ENCODE data around the gene BAG2. TPM values are rescaled to one million over a fixed set of nuclear protein-coding genes. Genes with fewer than 3 reads are reported as not detected.

BAG2 gene
- total RNA-seq, 2 donors from 2014 or later, result 2.3 to 3.0 TPM

- no peaks in the 10 kb centered on the region for H3K9me3 ChIP-seq
- H3K4me1 ChIP-seq, result no peaks in the 10 kb centered on the region
- H3K4me3 ChIP-seq, result peak within 1 kb of the TSS; percentile 65 to 91
- DNase-seq (peak; percentile 77 to 85 (median 82)), ATAC-seq (peak; percentile 97)
- H3K27ac ChIP-seq, result peak within 1 kb of the TSS; percentile 17 to 81 (median 70)
- intact Hi-C loops (cut with DNase I), result no loop called here
- WGBS, 2 donors, result 0% methylated on average over 28 to 69 of the region's 69 CpGs
- H3K36me3 ChIP-seq (replicated peaks in 1 of 2; ENCODE audit: insufficient read depth in 1 of 2, low read depth in 2 of 2), result no peaks in the 10 kb centered on the region
- TF ChIP-seq CTCF (IDR thresholded peaks at IDR 0.05), result no peak
- peak in 2 of 3 donors; percentile 55 to 69 for TF ChIP-seq POLR2A (IDR thresholded peaks at IDR 0.05)
- no peaks in the 10 kb centered on the region for H3K27me3 ChIP-seq
These were observed 50.0 kb downstream of the BAG2 start, which contains the start of gene RAB23 for GRCh38 chr6:57221936-57222742. Gene RAB23, minus strand, starts transcription at chr6:57222307. Its CDS starts 11,927 bp downstream, at chr6:57210380.

DNA sequence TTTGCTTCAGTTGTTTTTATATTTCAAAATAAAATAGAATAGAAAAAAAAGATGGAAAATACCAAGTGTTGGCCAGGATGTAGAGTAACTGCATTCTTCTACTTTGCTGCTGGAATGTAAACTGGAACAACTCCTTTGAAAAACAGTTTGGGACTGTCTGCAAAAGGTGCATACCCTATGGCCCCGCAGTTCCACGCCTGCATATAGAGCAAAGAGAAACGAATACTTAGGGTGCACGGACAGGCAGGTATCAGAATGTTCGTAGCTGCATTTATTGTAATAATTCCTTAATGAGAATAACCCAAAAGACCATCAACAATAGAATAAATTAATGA is 50.6 kb downstream of the BAG2 start:
- WGBS, 2 donors, result 7 to 11% methylated on average over 5 of the region's 5 CpGs
- no peaks in the 10 kb centered on the region for H3K9me3 ChIP-seq
- H3K4me1 ChIP-seq, result no peaks in the 10 kb centered on the region
- ATAC-seq (no peak), DNase-seq (no peak)
- intact Hi-C loops (cut with DNase I), result no loop called here
- H3K27ac ChIP-seq, result peak overlapping the region in 3 of 4 donors; percentile 69 to 81 (median 70)
- no peaks in the 10 kb centered on the region for H3K27me3 ChIP-seq
- H3K4me3 ChIP-seq, result peak overlapping the region; percentile 65 to 91
- TF ChIP-seq CTCF (IDR thresholded peaks at IDR 0.05) (no peak), POLR2A (IDR thresholded peaks at IDR 0.05) (no peak)
- H3K36me3 ChIP-seq (replicated peaks in 1 of 2; ENCODE audit: insufficient read depth in 1 of 2, low read depth in 2 of 2), result no peaks in the 10 kb centered on the region

DNA sequence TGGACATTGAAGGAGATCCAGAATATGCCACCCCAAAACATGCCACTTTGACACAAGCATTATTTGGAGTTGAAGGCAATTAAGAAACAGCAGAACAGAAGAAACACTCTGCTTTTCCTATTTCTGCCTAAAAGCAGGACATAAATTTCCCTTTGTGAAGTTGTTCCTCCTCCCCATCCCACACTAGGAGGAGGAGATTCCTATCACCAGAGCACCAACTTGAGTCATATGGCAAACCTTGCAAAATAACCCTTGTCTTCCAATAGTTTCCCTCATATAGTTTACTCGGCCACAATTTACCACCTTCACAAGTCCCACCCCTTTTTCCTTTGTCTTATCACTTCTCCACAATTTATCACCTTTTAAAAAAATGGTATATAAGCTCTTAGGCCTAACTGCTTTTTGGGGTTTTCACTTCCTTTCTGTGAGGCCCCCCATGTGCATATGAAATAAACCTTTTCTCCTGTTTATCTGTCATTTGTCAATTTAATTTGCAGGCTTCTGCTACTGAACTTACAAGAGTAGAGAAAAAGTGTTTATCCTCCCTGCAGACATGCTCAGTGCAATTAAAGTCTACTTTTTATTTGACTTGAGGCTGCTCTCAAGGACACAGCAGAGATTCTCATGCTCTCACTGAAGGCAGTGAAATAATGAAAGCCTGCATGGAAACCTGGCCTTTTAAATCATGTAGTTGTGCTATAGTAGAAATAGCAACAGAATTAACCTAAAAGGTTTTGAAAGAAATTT is 52.8 kb downstream of the BAG2 start:
- Histone ChIP-seq H3K4me3 (no peak overlapping the region), H3K27me3 (no peaks in the 10 kb centered on the region), H3K27ac (no peak overlapping the region), H3K36me3 (replicated peaks in 1 of 2; ENCODE audit: insufficient read depth in 1 of 2, low read depth in 2 of 2) (no peaks in the 10 kb centered on the region), H3K4me1 (no peaks in the 10 kb centered on the region), H3K9me3 (no peaks in the 10 kb centered on the region)
- WGBS, 2 donors, result 45 to 55% methylated on average over 1 of the region's 1 CpG
- ATAC-seq (no peak), DNase-seq (no peak)
- intact Hi-C loops (cut with DNase I), result no loop called here
- no peak for TF ChIP-seq POLR2A (IDR thresholded peaks at IDR 0.05)
- TF ChIP-seq CTCF (IDR thresholded peaks at IDR 0.05), result no peak

DNA sequence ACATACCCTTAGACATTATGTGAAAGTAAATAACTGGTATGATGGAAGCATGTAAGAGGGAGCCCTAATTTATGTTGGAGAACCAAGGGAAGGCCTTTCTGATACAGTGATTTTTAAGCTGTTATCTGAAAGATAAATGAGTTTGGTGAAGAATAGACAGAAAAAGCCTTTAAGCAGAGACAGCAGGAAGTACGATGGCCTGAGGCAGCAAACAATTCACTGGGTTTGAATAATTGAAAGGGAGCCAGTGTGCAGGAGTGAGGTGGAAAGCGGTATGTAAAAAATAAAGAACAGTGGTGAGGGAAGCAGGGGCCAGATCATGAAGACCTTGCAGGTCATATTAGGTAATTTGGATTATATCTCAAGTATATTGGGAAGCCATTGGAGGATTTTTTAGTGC is 54.1 kb downstream of the BAG2 start:
- Histone ChIP-seq H3K27ac (no peak overlapping the region), H3K9me3 (no peaks in the 10 kb centered on the region), H3K27me3 (no peaks in the 10 kb centered on the region), H3K4me1 (no peaks in the 10 kb centered on the region), H3K4me3 (no peak overlapping the region), H3K36me3 (replicated peaks in 1 of 2; ENCODE audit: insufficient read depth in 1 of 2, low read depth in 2 of 2) (no peaks in the 10 kb centered on the region)
- TF ChIP-seq CTCF (IDR thresholded peaks at IDR 0.05) (no peak), POLR2A (IDR thresholded peaks at IDR 0.05) (no peak)
- ATAC-seq (no peak), DNase-seq (no peak)
- intact Hi-C loops (cut with DNase I), result no loop called here
- 58 to 67% methylated on average over 2 of the region's 2 CpGs for WGBS, 2 donors

Other genes starting within 250 kb of the BAG2 start
- gene BEND6, start 217.2 kb upstream of the BAG2 start, total RNA-seq, result under 1 TPM in 1 of 2 donors, not detected in 1; 0.26 TPM
- gene KIAA1586, start 125.6 kb upstream of the BAG2 start, total RNA-seq, result 1 to 10 TPM; 1.3 to 6.0 TPM
- 10 to 100 TPM; 30.3 to 35.0 TPM for gene ZNF451, start 82.1 kb upstream of the BAG2 start, total RNA-seq
- gene RAB23, start 50.0 kb downstream of the BAG2 start, total RNA-seq, result 1 to 10 TPM; 2.1 to 5.6 TPM
- gene PRIM2, start 145.3 kb downstream of the BAG2 start, total RNA-seq, result 1 to 10 TPM; 5.3 to 5.4 TPM

Measured in body of pancreas (tissue), 4 donors.